ENCODE results near the gene PI4K2A. TPM values are rescaled to one million over a fixed set of nuclear protein-coding genes. Genes with fewer than 3 reads are reported as not detected.
"Not testable (repeated sequence)": the region's sequence is repeated elsewhere in the genome, so short reads cannot be mapped to it uniquely, and the experiment has no call there.

PI4K2A gene
- total RNA-seq, 2 experiments from 2014 or later: 9.3 to 10.9 TPM

GRCh38 chr10:97666992-97667391 is 26.5 kb downstream of the PI4K2A start:
- peaks cover 10% of the 10 kb centered on the region for H3K36me3 Mint-ChIP-seq
- no peak overlapping the region for H3K4me3 Mint-ChIP-seq
- no peaks in the 10 kb centered on the region for H3K27me3 Mint-ChIP-seq
- POLR2A ChIA-PET: no interaction called here
- DNase-seq (no peak), ATAC-seq (ENCODE audit: low read depth) (no peak)
- H3K4me1 Mint-ChIP-seq: peaks cover 3% of the 10 kb centered on the region
- no peak overlapping the region for H3K27ac Mint-ChIP-seq
- no peaks in the 10 kb centered on the region for H3K9me3 Mint-ChIP-seq

DNA sequence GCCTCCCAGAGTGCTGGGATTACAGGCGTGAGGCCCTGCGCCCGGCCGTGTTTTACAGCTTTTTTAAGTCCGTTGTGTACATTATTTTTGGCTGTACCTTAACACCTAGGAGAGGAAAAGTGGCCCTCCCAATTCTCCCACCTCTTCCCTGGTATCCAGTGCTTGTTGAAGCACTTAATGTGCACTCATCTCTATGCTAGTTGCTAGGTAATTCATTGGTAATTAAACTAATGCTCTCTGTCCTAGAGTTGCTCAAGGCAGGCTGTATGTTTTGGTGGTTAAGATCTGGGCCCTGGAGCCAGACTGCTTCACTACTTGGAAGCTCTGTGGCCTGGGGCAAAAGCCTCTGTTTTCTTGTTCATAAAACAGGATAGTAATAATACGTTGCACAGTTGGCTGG is 27.0 kb downstream of the PI4K2A start:
- no peak overlapping the region for H3K27ac Mint-ChIP-seq
- POLR2A ChIA-PET: no interaction called here
- ATAC-seq (ENCODE audit: low read depth): no peak
- no peak overlapping the region for H3K4me3 Mint-ChIP-seq
- DNase-seq: no peak
- H3K36me3 Mint-ChIP-seq: peaks cover 12% of the 10 kb centered on the region
- no peaks in the 10 kb centered on the region for H3K27me3 Mint-ChIP-seq
- peaks cover 3% of the 10 kb centered on the region for H3K4me1 Mint-ChIP-seq
- H3K9me3 Mint-ChIP-seq: no peaks in the 10 kb centered on the region

- no peak overlapping the region for H3K4me3 Mint-ChIP-seq
- no peak overlapping the region for H3K27ac Mint-ChIP-seq
- POLR2A ChIA-PET: no interaction called here
- peaks cover 7% of the 10 kb centered on the region for H3K4me1 Mint-ChIP-seq
- no peak for ATAC-seq (ENCODE audit: low read depth)
- H3K9me3 Mint-ChIP-seq: no peaks in the 10 kb centered on the region
- DNase-seq: no peak
- H3K36me3 Mint-ChIP-seq: peaks cover 12% of the 10 kb centered on the region
- H3K27me3 Mint-ChIP-seq: no peaks in the 10 kb centered on the region
Observed at GRCh38 chr10:97669571-97669970, 29.1 kb downstream of the PI4K2A start.

- Mint-ChIP-seq H3K4me3 (no peak overlapping the region), H3K9me3 (no peaks in the 10 kb centered on the region), H3K36me3 (peaks cover 4% of the 10 kb centered on the region), H3K4me1 (peaks cover 10% of the 10 kb centered on the region), H3K27ac (no peak overlapping the region), H3K27me3 (no peaks in the 10 kb centered on the region)
- ATAC-seq (ENCODE audit: low read depth) (peak; percentile 67), DNase-seq (no peak)
- POLR2A ChIA-PET: no interaction called here
Observed at GRCh38 chr10:97673736-97674525, 33.5 kb downstream of the PI4K2A start.

DNA sequence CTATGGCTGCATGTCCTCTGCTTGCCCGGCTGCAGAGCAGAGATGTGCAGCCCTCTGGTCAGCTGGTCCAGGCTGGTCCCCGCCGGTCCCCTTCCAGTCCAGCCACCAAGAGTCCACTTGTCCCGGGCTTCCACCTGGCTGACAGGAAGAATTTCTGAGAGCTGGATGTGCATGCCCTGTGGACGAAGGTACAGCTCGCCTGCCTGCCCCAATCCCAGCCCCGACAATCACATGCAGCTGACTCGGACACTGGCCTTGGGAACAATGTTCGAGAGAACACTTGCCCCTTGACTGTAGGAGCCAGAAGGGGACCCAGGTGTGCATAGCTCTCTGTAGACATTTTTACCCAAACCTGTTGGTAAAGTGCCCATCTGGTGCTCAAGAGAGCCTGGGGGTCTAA is 34.8 kb downstream of the PI4K2A start:
- H3K9me3 Mint-ChIP-seq: no peaks in the 10 kb centered on the region
- POLR2A ChIA-PET: no interaction called here
- H3K4me3 Mint-ChIP-seq: no peak overlapping the region
- no peak overlapping the region for H3K27ac Mint-ChIP-seq
- H3K27me3 Mint-ChIP-seq: no peaks in the 10 kb centered on the region
- peaks cover 4% of the 10 kb centered on the region for H3K36me3 Mint-ChIP-seq
- ATAC-seq (ENCODE audit: low read depth): no peak
- peaks cover 10% of the 10 kb centered on the region for H3K4me1 Mint-ChIP-seq
- no peak for DNase-seq

DNA sequence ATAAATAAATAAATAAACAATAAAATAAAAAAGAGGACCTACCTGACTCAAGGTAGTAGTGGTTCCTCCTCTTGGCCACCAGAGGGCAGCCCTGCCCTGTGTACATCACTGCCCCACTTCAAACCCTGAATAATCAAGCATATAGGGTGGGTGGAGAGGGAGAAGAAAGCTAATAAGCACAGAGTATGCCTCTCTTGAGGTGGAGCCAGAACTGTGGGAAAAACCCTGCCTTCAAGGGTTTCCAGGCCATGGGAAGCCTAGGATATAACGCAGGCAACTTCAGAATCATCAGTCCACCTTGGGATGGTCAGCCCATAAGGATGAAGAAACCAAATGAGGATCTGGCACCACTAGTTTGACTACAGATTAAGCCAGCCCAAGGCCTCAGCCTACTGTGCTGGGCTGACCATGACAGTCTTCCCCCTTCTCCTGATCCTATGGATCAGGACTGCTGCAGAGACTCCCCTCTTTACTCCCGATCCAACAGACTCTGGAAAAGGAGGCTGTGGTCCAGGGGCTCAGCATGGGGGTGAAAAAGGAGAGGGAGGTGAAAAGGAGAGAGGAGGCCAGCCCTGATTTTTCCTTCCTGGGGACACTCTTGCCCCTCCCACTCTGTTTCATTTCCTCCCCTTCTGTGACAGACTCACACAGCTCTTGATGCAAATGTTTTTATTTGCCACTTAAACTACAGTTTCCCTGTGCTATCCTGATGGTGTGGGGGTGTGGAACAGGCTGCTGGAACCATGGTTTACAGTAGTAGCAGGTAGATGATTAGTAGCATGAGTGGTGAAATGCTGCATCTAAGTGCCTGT is 36.5 kb downstream of the PI4K2A start:
- H3K27ac Mint-ChIP-seq: no peak overlapping the region
- H3K4me3 Mint-ChIP-seq: no peak overlapping the region
- ATAC-seq (ENCODE audit: low read depth) (peak; percentile 66), DNase-seq (peak; percentile 55)
- POLR2A ChIA-PET: interaction anchor here (0.5 to 2.4 kb wide), 4 partner anchors 10 to 60 kb away, joined by 3 to 8 read pairs (median 4); partner anchors contain the start of genes AVPI1 and ZFYVE27
- no peaks in the 10 kb centered on the region for H3K27me3 Mint-ChIP-seq
- H3K9me3 Mint-ChIP-seq: no peaks in the 10 kb centered on the region
- H3K4me1 Mint-ChIP-seq: peaks cover 10% of the 10 kb centered on the region
- peaks cover 1% of the 10 kb centered on the region for H3K36me3 Mint-ChIP-seq

GRCh38 chr10:97679594-97679993 is 39.1 kb downstream of the PI4K2A start:
- H3K4me1 Mint-ChIP-seq: peaks cover 6% of the 10 kb centered on the region
- H3K36me3 Mint-ChIP-seq: no peaks in the 10 kb centered on the region
- DNase-seq (no peak), ATAC-seq (ENCODE audit: low read depth) (no peak)
- no peaks in the 10 kb centered on the region for H3K9me3 Mint-ChIP-seq
- H3K4me3 Mint-ChIP-seq: no peak overlapping the region
- H3K27ac Mint-ChIP-seq: no peak overlapping the region
- H3K27me3 Mint-ChIP-seq: no peaks in the 10 kb centered on the region
- POLR2A ChIA-PET: no interaction called here

GRCh38 chr10:97682042-97682441 is 41.6 kb downstream of the PI4K2A start:
- H3K9me3 Mint-ChIP-seq: no peaks in the 10 kb centered on the region
- DNase-seq (no peak), ATAC-seq (ENCODE audit: low read depth) (no peak)
- no peak overlapping the region for H3K4me3 Mint-ChIP-seq
- no peaks in the 10 kb centered on the region for H3K36me3 Mint-ChIP-seq
- POLR2A ChIA-PET: no interaction called here
- no peaks in the 10 kb centered on the region for H3K27me3 Mint-ChIP-seq
- peaks cover 8% of the 10 kb centered on the region for H3K4me1 Mint-ChIP-seq
- H3K27ac Mint-ChIP-seq: no peak overlapping the region

- Mint-ChIP-seq H3K27me3 (no peaks in the 10 kb centered on the region), H3K36me3 (no peaks in the 10 kb centered on the region), H3K4me1 (peaks cover 14% of the 10 kb centered on the region), H3K4me3 (no peak overlapping the region), H3K27ac (no peak overlapping the region), H3K9me3 (no peaks in the 10 kb centered on the region)
- POLR2A ChIA-PET: no interaction called here
- DNase-seq (no peak), ATAC-seq (ENCODE audit: low read depth) (no peak)
Observed at GRCh38 chr10:97683556-97684367, 43.3 kb downstream of the PI4K2A start.

DNA sequence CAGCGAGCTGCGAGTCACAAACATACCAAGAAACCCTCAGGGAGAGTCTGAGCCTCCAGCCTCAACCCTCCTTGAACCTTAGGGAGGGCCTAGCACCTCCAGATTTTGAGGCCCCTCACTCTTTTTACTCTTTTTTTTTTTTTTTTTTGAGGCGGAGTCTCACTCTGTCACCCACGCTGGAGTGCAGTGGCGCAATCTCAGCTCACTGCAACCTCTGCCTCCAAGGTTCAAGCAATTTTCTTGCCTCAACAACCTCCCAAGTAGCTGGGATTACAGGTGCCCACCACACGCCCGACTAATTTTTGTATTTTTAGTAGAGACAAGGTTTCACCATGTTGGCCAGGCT is 43.9 kb downstream of the PI4K2A start:
- H3K9me3 Mint-ChIP-seq; H3K27me3 Mint-ChIP-seq; ATAC-seq (ENCODE audit: low read depth); H3K36me3 Mint-ChIP-seq; H3K27ac Mint-ChIP-seq; DNase-seq; H3K4me3 Mint-ChIP-seq: not testable (repeated sequence)
- POLR2A ChIA-PET: interaction anchor here (1.8 kb wide), 1 partner anchor 53 kb away, joined by 4 read pairs; the partner anchor contains the start of gene ZFYVE27
- H3K4me1 Mint-ChIP-seq: peaks cover 14% of the 10 kb centered on the region

- no peak for ATAC-seq (ENCODE audit: low read depth)
- no peak for DNase-seq
- Mint-ChIP-seq H3K4me1 (peaks cover 14% of the 10 kb centered on the region), H3K9me3 (no peaks in the 10 kb centered on the region), H3K27ac (no peak overlapping the region), H3K27me3 (peaks cover 4% of the 10 kb centered on the region), H3K4me3 (no peak overlapping the region), H3K36me3 (no peaks in the 10 kb centered on the region)
- POLR2A ChIA-PET: interaction anchor here (1.8 kb wide), 1 partner anchor 52 kb away, joined by 4 read pairs; the partner anchor contains the start of gene ZFYVE27
Observed at GRCh38 chr10:97684866-97685394, 44.5 kb downstream of the PI4K2A start.

- H3K27me3 Mint-ChIP-seq: peaks cover 4% of the 10 kb centered on the region
- POLR2A ChIA-PET: interaction anchor here (1.8 to 2.2 kb wide), 2 partner anchors 49 to 51 kb away, joined by 4 to 9 read pairs; partner anchors contain the start of gene ZFYVE27
- DNase-seq (no peak), ATAC-seq (ENCODE audit: low read depth) (no peak)
- no peaks in the 10 kb centered on the region for H3K36me3 Mint-ChIP-seq
- no peak overlapping the region for H3K27ac Mint-ChIP-seq
- no peak overlapping the region for H3K4me3 Mint-ChIP-seq
- peaks cover 14% of the 10 kb centered on the region for H3K4me1 Mint-ChIP-seq
- H3K9me3 Mint-ChIP-seq: no peaks in the 10 kb centered on the region
Observed at GRCh38 chr10:97685395-97685958, 45.0 kb downstream of the PI4K2A start.
